ENCODE results near the gene RALB.
A peak's percentile ranks its signal among the peaks of the same experiment; 100 is the strongest.
"Not testable (repeated sequence)": the region's sequence is repeated elsewhere in the genome, so short reads cannot be mapped to it uniquely, and the experiment has no call there.

RALB gene

GRCh38 chr2:120319123-120319522 is 66.5 kb downstream of the RALB start:
- no peak for DNase-seq

- DNase-seq = no peak
Measured at GRCh38 chr2:120319686-120320317, 67.2 kb downstream of the RALB start.

- no peak for DNase-seq
Measured at GRCh38 chr2:120320318-120320851, 67.7 kb downstream of the RALB start.

GRCh38 chr2:120320887-120321556 is 68.4 kb downstream of the RALB start:
- not testable (repeated sequence) for DNase-seq

GRCh38 chr2:120321721-120322284 is 69.2 kb downstream of the RALB start:
- DNase-seq = no peak

- DNase-seq = no peak
Measured at GRCh38 chr2:120322329-120322728, 69.7 kb downstream of the RALB start.

GRCh38 chr2:120323214-120323613 is 70.6 kb downstream of the RALB start:
- no peak for DNase-seq

- no peak for DNase-seq
Measured at GRCh38 chr2:120323807-120324399, 71.3 kb downstream of the RALB start.

GRCh38 chr2:120324933-120325332 is 72.3 kb downstream of the RALB start:
- no peak for DNase-seq

GRCh38 chr2:120326066-120326465 is 73.4 kb downstream of the RALB start:
- DNase-seq = no peak

- no peak for DNase-seq
Measured at GRCh38 chr2:120330946-120331822, 78.5 kb downstream of the RALB start.

GRCh38 chr2:120331903-120332302 is 79.3 kb downstream of the RALB start:
- DNase-seq = no peak

GRCh38 chr2:120332384-120332783 is 79.7 kb downstream of the RALB start:
- no peak for DNase-seq

- no peak for DNase-seq
Measured at GRCh38 chr2:120334068-120334467, 81.4 kb downstream of the RALB start.

GRCh38 chr2:120336749-120337148 is 84.1 kb downstream of the RALB start:
- no peak for DNase-seq

GRCh38 chr2:120338015-120338414 is 85.4 kb downstream of the RALB start:
- no peak for DNase-seq

- DNase-seq = no peak
Measured at GRCh38 chr2:120341977-120342376, 89.3 kb downstream of the RALB start.

- DNase-seq = no peak
Measured at GRCh38 chr2:120342446-120342845, 89.8 kb downstream of the RALB start.

GRCh38 chr2:120343100-120343432 is 90.4 kb downstream of the RALB start:
- no peak for DNase-seq

GRCh38 chr2:120343433-120344105 is 90.9 kb downstream of the RALB start:
- DNase-seq = peak; percentile 69

Measured in stimulated activated CD4-positive, alpha-beta T cell treated with anti-CD3 and anti-CD28 coated beads, Interleukin-1b, Interleukin-23, amount 100 ng/mL, for 48 hours (primary cell).